GM19438 (cell line): ENCODE data around the gene COL4A2.

ENCODE experiments used
- ATAC-seq: cut with Tn5 transposase; IDR thresholded peaks from one replicate; pipeline ENCODE4 v1.9.1; 2021; ENCODE audit warnings: low read depth; ENCODE audit not compliant: unreplicated experiment

Gene COL4A2

GRCh38 chr13:110289174-110289573 lies 17.9 kb upstream of the COL4A2 start:
- no peak for ATAC-seq

GRCh38 chr13:110289661-110290060 lies 17.4 kb upstream of the COL4A2 start:
- no peak for ATAC-seq

GRCh38 chr13:110290153-110290552 lies 16.9 kb upstream of the COL4A2 start:
- no peak for ATAC-seq

DNA sequence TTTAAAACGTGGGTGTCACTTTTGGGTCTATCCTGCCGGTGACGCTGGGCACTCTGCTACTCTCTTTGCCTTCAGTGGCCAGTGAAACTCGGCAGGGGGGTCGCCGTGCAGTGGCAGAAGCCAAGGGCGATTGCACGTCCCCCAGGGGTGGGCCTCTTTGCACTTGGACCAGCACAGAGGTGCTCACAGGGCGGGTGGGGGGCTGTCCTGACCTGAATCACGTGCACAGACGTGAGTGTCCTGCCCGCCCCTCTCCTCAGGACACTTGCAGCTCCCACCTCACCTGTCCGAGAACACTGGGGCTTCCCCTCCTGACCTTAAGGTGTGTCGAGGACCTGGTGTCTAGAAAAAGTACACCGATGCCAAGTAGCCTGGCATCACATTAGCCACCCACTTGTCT lies 16.3 kb upstream of the COL4A2 start:
- ATAC-seq, result no peak

DNA sequence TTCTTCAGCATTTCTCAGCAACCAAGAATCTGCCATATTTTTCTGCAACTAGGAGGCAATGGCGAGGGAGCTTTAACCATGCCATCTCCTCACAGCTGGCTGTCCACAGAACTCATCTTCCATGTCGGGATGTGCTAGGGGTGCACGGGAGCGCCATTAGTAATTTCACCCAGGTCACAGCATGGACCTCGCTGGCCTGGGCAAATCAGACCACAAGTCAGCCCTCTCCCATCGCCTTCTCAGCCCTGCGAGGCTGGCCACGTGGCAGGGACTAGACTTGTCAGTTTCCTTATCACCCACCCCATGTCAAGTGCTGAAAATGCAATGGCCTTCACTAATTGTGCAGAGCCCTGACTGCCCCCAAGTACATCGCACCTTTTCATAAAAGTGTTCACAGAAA lies 15.8 kb upstream of the COL4A2 start:
- ATAC-seq, result no peak

DNA sequence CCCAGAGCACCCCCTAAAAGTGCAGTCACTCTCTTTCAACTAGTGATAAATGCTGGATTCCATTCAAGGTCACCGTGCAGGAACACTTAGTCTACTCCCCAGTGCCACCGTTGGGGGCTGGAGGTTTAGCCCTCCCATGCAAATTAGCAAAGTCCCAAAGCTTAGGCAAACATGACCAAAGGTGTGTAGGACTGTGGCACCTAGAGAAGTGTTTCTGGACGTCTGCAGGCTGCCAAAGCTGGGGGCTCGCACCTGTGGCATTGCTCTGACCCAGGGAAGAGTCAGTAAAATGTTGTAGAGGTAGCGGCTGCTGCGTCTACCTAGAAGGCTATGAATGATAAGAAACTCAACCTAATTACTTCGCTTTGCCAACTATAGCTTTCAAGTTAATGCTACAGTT lies 14.0 kb upstream of the COL4A2 start:
- ATAC-seq, result no peak

- ATAC-seq, result no peak
Observed at GRCh38 chr13:110293649-110294048, 13.4 kb upstream of the COL4A2 start.

- ATAC-seq, result no peak
Observed at GRCh38 chr13:110294146-110294545, 12.9 kb upstream of the COL4A2 start.

DNA sequence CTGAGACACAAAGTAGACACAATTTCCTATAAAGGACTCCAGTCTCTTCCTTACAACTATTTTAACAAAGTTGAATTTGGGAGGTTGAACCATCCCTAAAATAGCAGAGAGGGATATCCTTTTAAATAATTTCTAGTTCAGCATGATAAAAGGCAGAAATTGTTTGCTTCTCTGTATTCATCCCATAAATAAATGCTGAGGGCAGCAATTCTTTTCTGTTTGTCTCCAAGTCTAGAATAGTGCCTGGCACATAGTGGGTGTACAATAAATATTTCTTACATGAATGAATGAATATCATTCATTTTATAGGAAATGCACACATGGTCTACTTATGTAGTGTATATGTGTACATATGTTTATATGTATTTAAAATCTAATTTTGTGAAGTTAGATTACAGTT lies 12.5 kb upstream of the COL4A2 start:
- no peak for ATAC-seq

DNA sequence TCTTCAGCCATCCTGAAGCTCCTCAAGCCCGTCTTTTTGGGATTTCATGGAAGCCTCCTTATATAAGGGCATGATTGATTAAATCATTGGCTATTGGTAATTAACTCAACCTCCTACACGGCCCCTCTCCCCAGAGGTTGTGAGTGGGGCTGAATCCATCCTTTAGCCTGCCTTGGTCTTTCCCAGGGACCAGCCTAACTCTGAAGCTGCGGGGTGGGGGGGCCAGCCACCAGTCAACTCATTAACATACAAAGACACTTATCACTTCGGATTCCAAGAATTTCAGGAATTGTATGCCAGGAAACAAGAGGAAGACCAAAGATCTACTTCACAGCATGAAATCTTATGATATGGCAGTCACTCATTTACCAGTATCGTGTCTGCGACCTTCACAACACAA lies 10.1 kb upstream of the COL4A2 start:
- ATAC-seq, result no peak

GRCh38 chr13:110297766-110298504 lies 9.1 kb upstream of the COL4A2 start:
- ATAC-seq, result no peak

DNA sequence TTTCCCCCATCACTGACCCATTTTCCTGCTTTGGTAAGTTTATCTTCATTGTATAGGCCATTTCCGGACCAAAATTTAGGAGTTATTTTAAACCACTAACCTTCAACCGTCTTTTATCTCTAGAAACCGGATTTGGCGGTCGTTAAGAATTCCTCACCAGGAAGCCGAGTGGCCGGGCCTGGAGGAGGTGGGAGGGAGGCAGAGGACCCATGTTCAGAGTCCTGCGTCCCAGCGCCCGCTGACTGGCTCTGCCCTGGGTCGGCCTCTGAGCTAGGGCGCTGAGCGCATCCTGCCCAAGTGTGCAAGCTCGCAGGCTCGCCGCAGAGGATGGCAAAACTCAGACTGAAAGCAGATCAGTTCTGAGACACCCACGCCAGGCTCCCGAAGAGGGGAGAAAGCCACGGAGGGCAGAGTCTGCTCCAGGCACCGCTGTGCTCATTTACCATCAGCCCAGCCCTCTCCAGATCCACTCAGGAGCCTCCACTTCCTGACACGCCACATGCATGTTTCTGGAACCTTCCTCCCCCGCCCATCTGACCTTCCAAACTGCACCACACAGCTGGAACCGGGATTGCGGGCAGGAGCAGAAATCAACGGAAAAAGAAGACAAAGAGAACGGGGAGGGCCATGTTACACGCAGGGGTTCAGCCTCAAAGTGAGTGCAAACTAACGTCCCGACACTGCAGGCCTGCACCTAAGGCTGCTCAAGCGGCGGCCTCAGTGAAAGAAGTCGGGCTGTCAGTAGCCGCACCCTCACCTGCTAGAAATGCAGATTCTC lies 8.4 kb upstream of the COL4A2 start:
- no peak for ATAC-seq

GRCh38 chr13:110299283-110299840 lies 7.7 kb upstream of the COL4A2 start:
- no peak for ATAC-seq

GRCh38 chr13:110300090-110300815 lies 6.8 kb upstream of the COL4A2 start:
- ATAC-seq, result no peak

GRCh38 chr13:110301083-110301482 lies 6.0 kb upstream of the COL4A2 start:
- no peak for ATAC-seq

- ATAC-seq, result no peak
Observed at GRCh38 chr13:110301606-110302553, 5.2 kb upstream of the COL4A2 start.

GRCh38 chr13:110302997-110303396 lies 4.1 kb upstream of the COL4A2 start:
- no peak for ATAC-seq

DNA sequence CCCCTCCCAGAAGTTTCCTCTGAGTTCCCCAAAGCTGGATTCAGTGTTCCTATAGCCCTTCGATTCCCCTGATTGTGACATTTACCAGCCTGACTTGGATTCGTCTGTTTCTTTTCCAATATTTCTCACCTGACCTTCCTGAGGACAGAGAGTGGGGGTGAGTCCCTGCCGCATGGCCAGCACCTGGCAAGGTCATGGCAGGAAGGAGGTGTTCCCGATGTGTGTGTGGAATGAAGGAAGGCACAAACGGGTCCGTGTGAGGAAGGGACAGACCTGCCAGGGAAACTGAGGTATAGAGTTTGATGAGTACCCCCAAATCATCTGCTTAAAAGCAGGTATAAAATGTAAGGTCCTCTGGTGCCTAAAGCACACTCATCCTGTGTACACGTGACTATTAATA lies 3.4 kb upstream of the COL4A2 start:
- no peak for ATAC-seq

- ATAC-seq, result no peak
Observed at GRCh38 chr13:110304256-110304655, 2.8 kb upstream of the COL4A2 start.

GRCh38 chr13:110305001-110305400 lies 2.1 kb upstream of the COL4A2 start:
- no peak for ATAC-seq
